ENCODE data around the gene LRRC17. TPM values are rescaled to one million over a fixed set of nuclear protein-coding genes. Genes with fewer than 3 reads are reported as not detected.
"Not testable (repeated sequence)": the region's sequence is repeated elsewhere in the genome, so short reads cannot be mapped to it uniquely, and the experiment has no call there.

LRRC17 gene
- total RNA-seq, 4 donors from 2014 or later = 1.1 to 4.5 (median 3.1) TPM

DNA sequence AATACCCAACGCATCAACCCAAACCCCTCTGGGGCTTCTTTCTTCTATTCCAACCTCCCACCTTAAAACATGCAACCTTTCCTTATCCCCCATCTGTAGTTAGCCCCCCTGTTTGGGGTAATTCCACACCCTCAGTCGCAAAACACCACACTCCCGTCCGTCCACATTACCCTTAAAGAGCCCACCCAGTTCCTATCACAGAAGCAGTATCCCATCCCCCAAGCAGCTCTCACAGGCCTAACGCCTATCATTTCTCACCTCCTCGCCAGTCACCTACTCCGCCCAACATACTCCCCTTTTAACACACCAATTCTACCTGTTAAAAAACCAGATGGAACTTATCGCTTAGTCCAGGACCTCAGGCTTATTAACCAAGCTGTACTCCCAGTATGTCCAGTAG lies 63.7 kb downstream of the LRRC17 start:
- peaks cover 4% of the 10 kb centered on the region for H3K4me1 ChIP-seq
- TF ChIP-seq, protein P1, sequence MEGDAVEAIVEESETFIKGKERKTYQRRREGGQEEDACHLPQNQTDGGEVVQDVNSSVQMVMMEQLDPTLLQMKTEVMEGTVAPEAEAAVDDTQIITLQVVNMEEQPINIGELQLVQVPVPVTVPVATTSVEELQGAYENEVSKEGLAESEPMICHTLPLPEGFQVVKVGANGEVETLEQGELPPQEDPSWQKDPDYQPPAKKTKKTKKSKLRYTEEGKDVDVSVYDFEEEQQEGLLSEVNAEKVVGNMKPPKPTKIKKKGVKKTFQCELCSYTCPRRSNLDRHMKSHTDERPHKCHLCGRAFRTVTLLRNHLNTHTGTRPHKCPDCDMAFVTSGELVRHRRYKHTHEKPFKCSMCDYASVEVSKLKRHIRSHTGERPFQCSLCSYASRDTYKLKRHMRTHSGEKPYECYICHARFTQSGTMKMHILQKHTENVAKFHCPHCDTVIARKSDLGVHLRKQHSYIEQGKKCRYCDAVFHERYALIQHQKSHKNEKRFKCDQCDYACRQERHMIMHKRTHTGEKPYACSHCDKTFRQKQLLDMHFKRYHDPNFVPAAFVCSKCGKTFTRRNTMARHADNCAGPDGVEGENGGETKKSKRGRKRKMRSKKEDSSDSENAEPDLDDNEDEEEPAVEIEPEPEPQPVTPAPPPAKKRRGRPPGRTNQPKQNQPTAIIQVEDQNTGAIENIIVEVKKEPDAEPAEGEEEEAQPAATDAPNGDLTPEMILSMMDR (IDR thresholded peaks at IDR 0.05) = no peak
- no peak for TF ChIP-seq EP300 (IDR thresholded peaks at IDR 0.05)
- TF ChIP-seq POLR2AphosphoS5 (IDR thresholded peaks at IDR 0.05) = no peak
- TF ChIP-seq POLR2A (IDR thresholded peaks at IDR 0.05) = no peak
- H3K27me3 ChIP-seq = no peaks in the 10 kb centered on the region
- 95% methylated on average over 8 of the region's 8 CpGs for WGBS
- H3K36me3 ChIP-seq = no peaks in the 10 kb centered on the region
- no peaks in the 10 kb centered on the region for H3K9me3 ChIP-seq
- no peak for DNase-seq (ENCODE audit: low spot score in 2 of 2)
- H3K4me3 ChIP-seq = no peak overlapping the region
- H3K27ac ChIP-seq = no peak overlapping the region

DNA sequence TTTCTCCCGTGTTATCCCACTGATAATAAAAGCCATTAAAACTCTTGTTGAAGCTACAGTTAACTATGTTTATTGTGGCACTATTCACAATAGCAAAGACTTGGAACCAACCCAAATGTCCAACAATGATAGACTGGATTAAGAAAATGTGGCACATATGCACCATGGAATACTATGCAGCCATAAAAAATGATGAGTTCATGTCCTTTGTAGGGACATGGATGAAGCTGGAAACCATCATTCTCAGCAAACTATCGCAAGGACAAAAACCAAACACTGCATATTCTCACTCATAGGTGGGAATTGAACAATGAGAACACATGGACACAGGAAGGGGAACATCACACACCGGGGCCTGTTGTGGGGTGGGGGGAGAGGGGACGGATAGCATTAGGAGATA lies 64.8 kb downstream of the LRRC17 start:
- H3K27me3 ChIP-seq; H3K27ac ChIP-seq; H3K36me3 ChIP-seq; DNase-seq (ENCODE audit: low spot score in 2 of 2); H3K4me3 ChIP-seq; H3K9me3 ChIP-seq; H3K4me1 ChIP-seq: not testable (repeated sequence)
- 87% methylated on average over 4 of the region's 4 CpGs for WGBS

GRCh38 chr7:102978284-102978683 lies 65.5 kb downstream of the LRRC17 start:
- Histone ChIP-seq H3K27me3 (no peaks in the 10 kb centered on the region), H3K9me3 (no peaks in the 10 kb centered on the region), H3K4me1 (peaks cover 4% of the 10 kb centered on the region), H3K27ac (no peak overlapping the region), H3K36me3 (no peaks in the 10 kb centered on the region), H3K4me3 (no peak overlapping the region)
- TF ChIP-seq EP300 (IDR thresholded peaks at IDR 0.05) = no peak
- no peak for TF ChIP-seq POLR2AphosphoS5 (IDR thresholded peaks at IDR 0.05)
- TF ChIP-seq, protein P1 (IDR thresholded peaks at IDR 0.05) = no peak
- TF ChIP-seq POLR2A (IDR thresholded peaks at IDR 0.05) = no peak
- 46% methylated on average over 6 of the region's 6 CpGs for WGBS
- DNase-seq (ENCODE audit: low spot score in 2 of 2) = no peak

DNA sequence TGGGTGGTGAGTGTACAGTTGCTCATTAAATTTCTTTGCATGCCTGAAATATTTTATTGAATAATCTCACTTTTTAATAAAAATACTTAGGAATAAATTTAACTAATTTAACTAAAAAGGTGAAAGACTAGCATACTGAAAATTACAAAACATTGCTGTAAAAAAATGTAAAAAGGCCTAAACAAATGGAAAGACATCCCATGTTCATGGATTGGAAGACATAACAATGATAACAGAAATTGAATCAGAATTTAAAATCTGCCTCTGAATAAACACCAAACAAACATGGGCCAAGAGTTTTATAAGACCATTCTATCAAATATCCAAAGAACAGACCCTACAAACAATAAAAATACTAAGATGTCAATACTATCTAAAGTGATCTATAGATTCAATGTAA lies 66.9 kb downstream of the LRRC17 start:
- Histone ChIP-seq H3K27ac (no peak overlapping the region), H3K27me3 (no peaks in the 10 kb centered on the region), H3K36me3 (no peaks in the 10 kb centered on the region), H3K4me1 (peaks cover 4% of the 10 kb centered on the region), H3K4me3 (no peak overlapping the region), H3K9me3 (no peaks in the 10 kb centered on the region)
- no peak for DNase-seq (ENCODE audit: low spot score in 2 of 2)
- no peak for TF ChIP-seq EP300 (IDR thresholded peaks at IDR 0.05)
- TF ChIP-seq, protein P1 (IDR thresholded peaks at IDR 0.05) = no peak
- no peak for TF ChIP-seq POLR2A (IDR thresholded peaks at IDR 0.05)

DNA sequence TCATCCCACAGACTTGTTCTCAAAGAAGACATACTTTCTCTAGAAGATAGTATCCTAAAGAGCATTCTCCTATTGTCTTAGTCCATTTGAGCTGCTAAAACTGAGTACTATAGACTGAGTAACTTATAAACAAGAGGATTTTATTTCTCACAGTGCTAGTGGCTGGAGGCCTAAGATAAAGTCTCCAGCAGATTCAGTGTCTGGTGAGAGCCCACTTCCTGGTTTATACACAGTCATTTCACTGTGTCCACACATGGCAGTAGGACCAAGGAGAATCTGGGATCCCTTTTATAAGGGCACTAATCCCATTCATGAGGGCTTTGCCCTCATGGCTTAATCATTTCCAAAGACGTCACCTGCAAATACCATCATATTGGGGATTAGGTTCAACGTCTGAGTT lies 68.7 kb downstream of the LRRC17 start:
- 96% methylated on average over 2 of the region's 2 CpGs for WGBS
- peaks cover 4% of the 10 kb centered on the region for H3K4me1 ChIP-seq
- H3K36me3 ChIP-seq = no peaks in the 10 kb centered on the region
- no peak overlapping the region for H3K4me3 ChIP-seq
- no peaks in the 10 kb centered on the region for H3K9me3 ChIP-seq
- no peaks in the 10 kb centered on the region for H3K27me3 ChIP-seq
- no peak overlapping the region for H3K27ac ChIP-seq
- no peak for DNase-seq (ENCODE audit: low spot score in 2 of 2)
- TF ChIP-seq POLR2AphosphoS5 (IDR thresholded peaks at IDR 0.05) (no peak), POLR2A (IDR thresholded peaks at IDR 0.05) (no peak), EP300 (IDR thresholded peaks at IDR 0.05) (no peak)
- TF ChIP-seq, protein P1 (IDR thresholded peaks at IDR 0.05) = no peak

GRCh38 chr7:102982235-102982634 lies 69.4 kb downstream of the LRRC17 start:
- Histone ChIP-seq H3K4me3 (no peak overlapping the region), H3K27me3 (no peaks in the 10 kb centered on the region), H3K9me3 (no peaks in the 10 kb centered on the region), H3K27ac (no peak overlapping the region), H3K36me3 (no peaks in the 10 kb centered on the region), H3K4me1 (peaks cover 4% of the 10 kb centered on the region)
- DNase-seq (ENCODE audit: low spot score in 2 of 2) = no peak
- 80% methylated on average over 1 of the region's 1 CpG for WGBS
- TF ChIP-seq EP300 (IDR thresholded peaks at IDR 0.05) (no peak), POLR2AphosphoS5 (IDR thresholded peaks at IDR 0.05) (no peak), POLR2A (IDR thresholded peaks at IDR 0.05) (no peak)
- TF ChIP-seq, protein P1 (IDR thresholded peaks at IDR 0.05) = no peak

Data from suprapubic skin (tissue), 4 donors.